ENCODE measurements around the gene XRCC5.

DNA sequence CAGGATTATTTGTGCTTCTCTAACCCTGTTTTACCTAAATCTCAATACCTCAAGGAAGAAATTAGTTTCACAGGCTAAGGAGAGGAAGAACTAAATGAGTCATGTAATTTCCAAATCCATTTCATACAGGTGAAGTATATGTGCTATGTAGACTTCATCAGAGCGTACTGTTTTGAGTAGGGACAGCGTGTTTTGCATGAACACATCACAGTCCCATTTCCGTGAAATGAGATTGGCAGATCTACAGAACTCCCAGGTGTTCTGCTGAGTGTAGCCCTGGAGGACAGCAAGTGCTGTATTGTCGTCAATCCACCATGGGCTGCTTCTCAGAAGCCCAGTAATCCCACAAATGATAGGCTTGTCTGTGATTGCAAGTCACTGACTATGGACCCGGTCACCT, 97.7 kb downstream of the XRCC5 start:
- TF ChIP-seq POLR2AphosphoS5 (IDR thresholded peaks at IDR 0.05; ENCODE audit: low read depth, low read length) (no peak), POLR2A (IDR thresholded peaks at IDR 0.05; ENCODE audit: low read depth, low read length) (no peak), TAF1 (IDR thresholded peaks at IDR 0.05; ENCODE audit: low read depth, low read length) (no peak), POU2F2 (IDR thresholded peaks at IDR 0.05; ENCODE audit: low read depth, low read length) (no peak)

Measured in GM12891 (cell line).